ENCODE results near the gene LHFPL2. TPM values are rescaled to one million over a fixed set of nuclear protein-coding genes. Genes with fewer than 3 reads are reported as not detected.

The LHFPL2 gene
- total and polyA plus RNA-seq, 2 of the 4 experiments (the other 2 are of a cell fraction): 6.5 to 11.3 TPM

DNA sequence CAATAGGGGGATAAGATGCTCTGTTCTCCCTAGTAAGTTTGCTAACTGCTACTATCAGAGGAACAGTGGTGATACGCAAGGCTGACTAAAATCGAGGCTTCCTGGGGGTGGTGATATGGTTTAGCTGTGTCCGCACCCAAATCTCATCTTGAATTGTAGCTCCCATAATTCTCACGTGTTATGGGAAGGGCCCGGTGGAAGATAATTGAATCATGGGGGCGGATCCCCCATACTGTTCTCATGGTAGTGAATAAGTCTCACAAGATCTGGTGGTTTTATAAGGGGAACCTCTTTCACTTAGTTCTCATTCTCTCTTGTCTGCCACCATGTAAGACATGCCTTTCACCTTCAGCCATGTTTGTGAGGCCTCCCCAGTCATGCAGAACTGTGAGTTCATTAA lies 135.1 kb downstream of the LHFPL2 start:
- no peak overlapping the region for H3K18ac ChIP-seq (ENCODE audit: low read depth, low read length)
- H3K27me3 ChIP-seq (ENCODE audit: control insufficient read depth, insufficient read depth, low read length): no peaks in the 10 kb centered on the region
- DNase-seq (no peak), ATAC-seq (ENCODE audit: low read depth) (no peak)
- no peak overlapping the region for H2AK5ac ChIP-seq (ENCODE audit: low read depth, low read length)
- no peaks in the 10 kb centered on the region for H3K9me3 ChIP-seq (ENCODE audit: control insufficient read depth, insufficient read depth, low read length)
- H4K91ac ChIP-seq (ENCODE audit: insufficient read depth, low read depth, low read length): no peak overlapping the region
- peaks cover 26% of the 10 kb centered on the region for H3K4me1 ChIP-seq (ENCODE audit: control insufficient read depth, insufficient read depth, low read length)
- no peak overlapping the region for H2BK20ac ChIP-seq (ENCODE audit: low read depth, low read length)
- intact Hi-C loops (cut with micrococcal nuclease) (no loop called here), dilution Hi-C loops (cut with HindIII; ENCODE audit: low sequenced_read_pairs, unreplicated experiment) (no loop called here), in situ Hi-C loops (cut with MboI; ENCODE audit: low sequenced_read_pairs) (no loop called here)
- no peak overlapping the region for H2BK15ac ChIP-seq (ENCODE audit: low read depth, low read length)
- H3K9me1 ChIP-seq (ENCODE audit: insufficient read depth, low read length): peaks cover 8% of the 10 kb centered on the region; the same call in 1 of the 2 replicates
- H3K27ac ChIP-seq (ENCODE audit: insufficient read depth, low read length): no peak overlapping the region
- no peak overlapping the region for H4K5ac ChIP-seq (ENCODE audit: low read depth, low read length)
- POLR2A ChIA-PET (ENCODE audit: unreplicated experiment): no interaction called here
- H3K23ac ChIP-seq (ENCODE audit: low read depth, low read length): no peak overlapping the region
- H2AFZ ChIP-seq (replicated peaks; ENCODE audit: low read length, poor library complexity): no peak overlapping the region
- no peak overlapping the region for H3K9ac ChIP-seq (ENCODE audit: low read depth, low read length)
- H2BK120ac ChIP-seq (ENCODE audit: low read depth, low read length): no peak overlapping the region
- CTCF ChIA-PET: no interaction called here
- H3K4me3 ChIP-seq (ENCODE audit: insufficient read depth, low read depth, low read length): no peak overlapping the region
- no peak overlapping the region for H2AK9ac ChIP-seq (replicated peaks; ENCODE audit: low read depth, low read length, poor library complexity)
- TF ChIP-seq MAFK (IDR thresholded peaks at IDR 0.05; ENCODE audit: low read depth, low read length) (no peak), RFX5 (IDR thresholded peaks at IDR 0.05; ENCODE audit: low read depth, low read length) (no peak), RCOR1 (IDR thresholded peaks at IDR 0.05; ENCODE audit: insufficient replicate concordance, low read length) (no peak), RAD21 (IDR thresholded peaks at IDR 0.05; ENCODE audit: low read length) (no peak), NFE2L2 (IDR thresholded peaks at IDR 0.05; ENCODE audit: low read depth, low read length) (no peak), FOS (IDR thresholded peaks at IDR 0.05; ENCODE audit: low read depth, low read length) (no peak), SMC3 (IDR thresholded peaks at IDR 0.05; ENCODE audit: low read depth, low read length) (no peak), MAZ (IDR thresholded peaks at IDR 0.05; ENCODE audit: borderline replicate concordance, low read depth, low read length) (no peak), USF2 (IDR thresholded peaks at IDR 0.05; ENCODE audit: low read depth, low read length) (no peak), BHLHE40 (IDR thresholded peaks at IDR 0.05; ENCODE audit: low read depth, low read length) (no peak), POLR2A (IDR thresholded peaks at IDR 0.05; ENCODE audit: low read depth, low read length) (no peak), CEBPB (IDR thresholded peaks at IDR 0.05; ENCODE audit: low read depth, low read length) (no peak), CTCF (conservative IDR thresholded peaks at IDR 0.05; ENCODE audit: low read depth, low read length) (no peak), CHD1 (IDR thresholded peaks at IDR 0.05; ENCODE audit: low read depth, low read length) (no peak)
- TF ChIP-seq, protein P1, sequence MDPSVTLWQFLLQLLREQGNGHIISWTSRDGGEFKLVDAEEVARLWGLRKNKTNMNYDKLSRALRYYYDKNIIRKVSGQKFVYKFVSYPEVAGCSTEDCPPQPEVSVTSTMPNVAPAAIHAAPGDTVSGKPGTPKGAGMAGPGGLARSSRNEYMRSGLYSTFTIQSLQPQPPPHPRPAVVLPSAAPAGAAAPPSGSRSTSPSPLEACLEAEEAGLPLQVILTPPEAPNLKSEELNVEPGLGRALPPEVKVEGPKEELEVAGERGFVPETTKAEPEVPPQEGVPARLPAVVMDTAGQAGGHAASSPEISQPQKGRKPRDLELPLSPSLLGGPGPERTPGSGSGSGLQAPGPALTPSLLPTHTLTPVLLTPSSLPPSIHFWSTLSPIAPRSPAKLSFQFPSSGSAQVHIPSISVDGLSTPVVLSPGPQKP (IDR thresholded peaks at IDR 0.05; ENCODE audit: borderline replicate concordance, low read depth, low read length): no peak
- no peak overlapping the region for H3K4me2 ChIP-seq (ENCODE audit: low read depth, low read length)
- H3K4ac ChIP-seq (ENCODE audit: low read depth, low read length): no peak overlapping the region
- no peak overlapping the region for H2BK5ac ChIP-seq (ENCODE audit: low read depth, low read length, poor library complexity, severe bottlenecking)
- H4K20me1 ChIP-seq (ENCODE audit: insufficient read depth, low read length): peaks cover 6% of the 10 kb centered on the region; the same call in 1 of the 2 replicates
- H3K79me1 ChIP-seq (ENCODE audit: low read depth in 1 of 2, low read length in 2 of 2): peaks cover 18 to 40% of the 10 kb centered on the region in 2 experiments
- H4K8ac ChIP-seq (ENCODE audit: low read depth in 2 of 2, low read length in 2 of 2): no peak overlapping the region
- H3K14ac ChIP-seq (replicated peaks; ENCODE audit: low read depth, low read length): no peak overlapping the region
- no peak overlapping the region for H3K56ac ChIP-seq (ENCODE audit: extremely low read depth, insufficient read depth, low read length)
- BruUV-seq (replicated peaks): no TSS peak
- peaks cover 6% of the 10 kb centered on the region; the same call in 1 of the 2 replicates for H3K36me3 ChIP-seq (ENCODE audit: control insufficient read depth, insufficient read depth, low read length)
- no CpG with 5 or more reads among the region's 6 CpGs for WGBS, 2 experiments (ENCODE audit: extremely low coverage in 2 of 2, insufficient read length in 1 of 2)

Data from IMR-90 (cell line).